HepG2 (cell line): ENCODE measurements around the gene SSPN. TPM values are rescaled to one million over a fixed set of nuclear protein-coding genes. Genes with fewer than 3 reads are reported as not detected.

ENCODE experiments used
- ATAC-seq: fragments of 200-7000 bp; cut with Tn5 transposase; 3 replicates; pipeline ENCODE4 v1.9.1; 2020; ENCODE audit warnings: mild to moderate bottlenecking, moderate library complexity
- BruUV-seq: library from RNA; stranded (reverse); fragments of 400-500 nt; replicated peaks from 2 replicates; lab custom pipeline; 2021; lab: Mats Ljungman, UMichigan
- CTCF ChIA-PET: fragments of 300-600 bp; formaldehyde crosslinking; extraction: SDS; loops from one replicate; lab custom pipeline; 2021; ENCODE audit warnings: low total read pairs, inconsistent platforms, low intra/inter-chr PET ratio; lab: Yijun Ruan, JAX
- POLR2A ChIA-PET: fragments of 350-600 bp; sonication (Branson Sonifier 250); formaldehyde crosslinking; loops from one replicate; lab custom pipeline; 2020; ENCODE audit warnings: antibody characterized with exemption, inconsistent platforms; lab: Yijun Ruan, JAX
- DNase-seq: peaks from one replicate; pipeline ENCODE4 v3.0.0-alpha.2; 2015; ENCODE audit warnings: low spot score
- FAIRE-seq: peaks from 3 replicates; lab custom pipeline; 2011; peaks lifted over from hg19 to GRCh38; lab: Jason Lieb, UNC
- H2AFZ ChIP-seq: one replicate; pipeline ENCODE4 v1.6.1; 2011; ENCODE audit warnings: low read length, inconsistent platforms
- H3K27ac ChIP-seq: fragments of 300-600 bp; 3 replicates; pipeline ENCODE4 v1.8.0; 2011; ENCODE audit warnings: mixed run types, mild to moderate bottlenecking, mixed read lengths, low read length, inconsistent platforms; ENCODE audit not compliant: insufficient read depth; ENCODE audit errors: extremely low read length
- H3K27me3 ChIP-seq, 2 experiments: fragments of 200-600 bp in 1 of 2; 2 replicates in 1 of 2; 3 replicates in 1 of 2; pipeline versions ENCODE4 v1.6.0 to v1.8.0; 2011; ENCODE audit warnings: low read length in 2 of 2, mild to moderate bottlenecking in 2 of 2, moderate library complexity in 2 of 2, inconsistent platforms in 1 of 2; ENCODE audit not compliant: insufficient read depth in 2 of 2, control insufficient read depth in 1 of 2
- H3K36me3 ChIP-seq, 2 experiments: fragments of 200-600 bp in 1 of 2; replicated peaks in 1 of 2; 2 replicates in 1 of 2; 3 replicates in 1 of 2; pipeline versions ENCODE4 v1.5.1 to v1.8.0; 2011; ENCODE audit warnings: low read length in 2 of 2, inconsistent platforms in 1 of 2; ENCODE audit not compliant: insufficient read depth in 2 of 2, control insufficient read depth in 1 of 2
- H3K4me1 ChIP-seq: 2 replicates; pipeline ENCODE4 v1.5.1; 2012; ENCODE audit warnings: low read length, inconsistent platforms; ENCODE audit not compliant: insufficient read depth
- H3K4me2 ChIP-seq: 2 replicates; pipeline ENCODE4 v1.6.0; 2011; ENCODE audit warnings: low read depth, low read length, inconsistent platforms
- H3K4me3 ChIP-seq, 3 experiments: fragments of 200-600 bp in 1 of 3; sonication (generic), shearing (Covaris generic) in 1 of 3; replicated peaks in 1 of 3; 2 replicates each; pipeline ENCODE4 v1.5.1; 2011 to 2016; ENCODE audit warnings: low read length in 3 of 3, inconsistent platforms in 2 of 3, low read depth in 2 of 3, mild to moderate bottlenecking in 2 of 3, control low read depth in 1 of 3, mixed read lengths in 1 of 3; ENCODE audit not compliant: insufficient read depth in 1 of 3
- H3K79me2 ChIP-seq: one replicate; pipeline ENCODE4 v1.6.1; 2011; ENCODE audit warnings: low read length, inconsistent platforms; ENCODE audit not compliant: insufficient read depth
- H3K9ac ChIP-seq: 2 replicates; pipeline ENCODE4 v1.6.0; 2011; ENCODE audit warnings: mild to moderate bottlenecking, low read depth, low read length, inconsistent platforms; ENCODE audit not compliant: insufficient read depth
- H3K9me3 ChIP-seq: 2 replicates; pipeline ENCODE4 v1.5.1; 2012; ENCODE audit warnings: mild to moderate bottlenecking, low read length
- H4K20me1 ChIP-seq: 2 replicates; pipeline ENCODE4 v1.6.0; 2011; ENCODE audit warnings: inconsistent platforms, mild to moderate bottlenecking, low read length, moderate library complexity; ENCODE audit not compliant: insufficient read depth
- DMAP1 ChIP-seq: IDR thresholded peaks from 2 replicates; pipeline ENCODE4 v1.6.1; 2016
- FOXA1 ChIP-seq, 2 experiments: fragments of 450-650 bp in 1 of 2; sonication (generic) in 1 of 2; formaldehyde crosslinking in 1 of 2; IDR thresholded peaks; 2 replicates each; pipeline versions ENCODE4 v1.4.0 to v1.6.1; 2016 to 2020; ENCODE audit warnings: missing genetic modification reagents in 1 of 2
- MAFG ChIP-seq: sonication (generic); formaldehyde crosslinking; IDR thresholded peaks from 2 replicates; pipeline ENCODE4 v1.5.1; 2020; ENCODE audit warnings: mild to moderate bottlenecking, missing genetic modification reagents
- TGIF2 ChIP-seq: IDR thresholded peaks from 2 replicates; pipeline ENCODE4 v1.6.1; 2016; ENCODE audit warnings: control low read depth, missing compliant biosample characterization
- YEATS2 ChIP-seq: sonication (generic); formaldehyde crosslinking; IDR thresholded peaks from 2 replicates; pipeline ENCODE4 v1.4.0; 2020; ENCODE audit warnings: missing genetic modification reagents, borderline replicate concordance
- ZNF441 ChIP-seq: sonication (generic); formaldehyde crosslinking; IDR thresholded peaks from 2 replicates; pipeline ENCODE4 v1.7.0; 2021; ENCODE audit warnings: missing genetic modification reagents, borderline replicate concordance
- ZNF570 ChIP-seq: sonication (generic); formaldehyde crosslinking; IDR thresholded peaks from 2 replicates; pipeline ENCODE4 v1.4.0; 2020; ENCODE audit warnings: mild to moderate bottlenecking, missing genetic modification reagents, borderline replicate concordance
- ZNF768 ChIP-seq: sonication (generic); formaldehyde crosslinking; IDR thresholded peaks from 2 replicates; pipeline ENCODE4 v1.4.0; 2020; ENCODE audit warnings: missing genetic modification reagents
- WGBS: methylation state at CpG from one replicate; pipeline ENCODE4 v1.1.6; 2017; ENCODE audit warnings: low lambda C conversion rate; 5-methylcytosine and 5-hydroxymethylcytosine counted together
- in situ Hi-C: cut with HindIII; loops from 2 replicates; pipeline ENCODE4 v1.10.0; 2017; ENCODE audit warnings: low pct_unique_long_range_greater_than_20kb; ENCODE audit not compliant: extremely low pct_ligation_motif_present
- intact Hi-C: fragments of 100-400 bp; cut with micrococcal nuclease; formaldehyde crosslinking; loops from one replicate; pipeline ENCODE4 v1.10.0; 2022; ENCODE audit not compliant: unreplicated experiment
- polyA plus RNA-seq, 8 experiments: library from polyadenylated mRNA; depleted of rRNA in 3 of 8; stranded (reverse) in 7 of 8; unstranded in 1 of 8; fragments of >200 nt; fragmentation: Illumina TruSeq in 4 of 8; extraction: Trizol in 4 of 8; gene quantifications; 2 replicates each; pipeline versions ENCODE4 v1.2.1 to v1.2.3, GENCODE V29; 2011 to 2016; ENCODE audit warnings: low read depth in 4 of 8, missing spikeins in 1 of 8, mixed read lengths in 1 of 8; ENCODE audit not compliant: insufficient read depth in 1 of 8
- total RNA-seq, 5 experiments: library from RNA; depleted of rRNA; stranded (reverse); fragments of >200 nt; fragmentation: Illumina TruSeq; extraction: Trizol; gene quantifications; 2 replicates each; pipeline ENCODE4 v1.2.3, GENCODE V29; 2016; ENCODE audit warnings: low read depth in 1 of 5
- TF ChIP-seq, protein P1 (sequence below): sonication (generic); formaldehyde crosslinking; IDR thresholded peaks from 2 replicates; pipeline ENCODE4 v1.4.0; 2020; ENCODE audit warnings: missing genetic modification reagents, mild to moderate bottlenecking, borderline replicate concordance

The SSPN gene
- total and polyA plus RNA-seq, 2 of the 13 experiments (the other 11 are each of a cell fraction or from before 2014, with no cell fraction given): not detected

GRCh38 chr12:26271889-26272492 is 76.6 kb downstream of the SSPN start:
- POLR2A ChIA-PET: no interaction called here
- H3K4me2 ChIP-seq: no peak overlapping the region
- FAIRE-seq (no peak), DNase-seq (no peak), ATAC-seq (no peak)
- H4K20me1 ChIP-seq: no peaks in the 10 kb centered on the region
- no peak for TF ChIP-seq YEATS2 (CRISPR knock-in tag)
- peak; percentile 90 for TF ChIP-seq ZNF768 (CRISPR knock-in tag)
- TF ChIP-seq, protein P1, sequence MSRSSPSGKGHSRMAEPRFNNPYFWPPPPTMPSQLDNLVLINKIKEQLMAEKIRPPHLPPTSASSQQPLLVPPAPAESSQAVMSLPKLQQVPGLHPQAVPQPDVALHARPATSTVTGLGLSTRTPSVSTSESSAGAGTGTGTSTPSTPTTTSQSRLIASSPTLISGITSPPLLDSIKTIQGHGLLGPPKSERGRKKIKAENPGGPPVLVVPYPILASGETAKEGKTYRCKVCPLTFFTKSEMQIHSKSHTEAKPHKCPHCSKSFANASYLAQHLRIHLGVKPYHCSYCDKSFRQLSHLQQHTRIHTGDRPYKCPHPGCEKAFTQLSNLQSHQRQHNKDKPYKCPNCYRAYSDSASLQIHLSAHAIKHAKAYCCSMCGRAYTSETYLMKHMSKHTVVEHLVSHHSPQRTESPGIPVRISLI (CRISPR knock-in tag): no peak
- no peak for TF ChIP-seq DMAP1 (CRISPR knock-in tag)
- no peak overlapping the region for H3K4me3 ChIP-seq
- H3K27ac ChIP-seq: no peak overlapping the region
- CTCF ChIA-PET: no interaction called here
- 47% methylated on average over 14 of the region's 14 CpGs for WGBS
- H3K27me3 ChIP-seq: no peaks in the 10 kb centered on the region
- intact Hi-C loops (loop anchor here (5.0 kb wide), 1 partner anchor 175 kb away; no protein-coding TSS in a partner anchor), in situ Hi-C loops (no loop called here)
- no peak overlapping the region for H2AFZ ChIP-seq
- H3K79me2 ChIP-seq: no peaks in the 10 kb centered on the region
- BruUV-seq: no TSS peak
- peaks cover 61% of the 10 kb centered on the region for H3K4me1 ChIP-seq
- H3K9me3 ChIP-seq: no peaks in the 10 kb centered on the region
- no peak overlapping the region for H3K9ac ChIP-seq
- H3K36me3 ChIP-seq: no peaks in the 10 kb centered on the region

DNA sequence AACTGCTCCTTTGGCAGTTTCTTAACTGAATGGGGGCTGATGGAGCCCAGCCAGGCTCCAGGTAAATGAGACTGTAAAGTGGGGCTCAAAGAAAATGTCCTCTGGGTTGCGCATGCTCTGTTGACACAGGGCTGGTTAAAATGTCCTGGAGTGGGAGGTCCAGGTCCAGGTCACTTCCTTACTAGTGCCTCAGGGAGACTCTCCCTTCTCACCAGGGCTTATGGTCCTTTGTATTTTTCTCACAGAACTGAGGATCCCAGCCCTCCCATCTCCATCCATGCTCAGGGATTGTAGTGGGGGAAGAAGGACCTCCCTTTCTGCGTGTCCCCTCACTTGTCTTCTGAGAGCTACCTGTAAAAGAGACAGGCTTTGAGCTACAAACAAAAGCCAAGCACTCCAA is 77.5 kb downstream of the SSPN start:
- ChIA-PET CTCF (no interaction called here), POLR2A (no interaction called here)
- Histone ChIP-seq H3K27ac (no peak overlapping the region), H3K36me3 (no peaks in the 10 kb centered on the region), H3K79me2 (no peaks in the 10 kb centered on the region), H4K20me1 (no peaks in the 10 kb centered on the region), H3K4me1 (peaks cover 61% of the 10 kb centered on the region), H3K9me3 (no peaks in the 10 kb centered on the region), H2AFZ (no peak overlapping the region), H3K4me2 (no peak overlapping the region), H3K27me3 (no peaks in the 10 kb centered on the region), H3K9ac (no peak overlapping the region), H3K4me3 (no peak overlapping the region)
- FAIRE-seq (no peak), ATAC-seq (no peak), DNase-seq (no peak)
- no TSS peak for BruUV-seq
- 38% methylated on average over 2 of the region's 2 CpGs for WGBS
- TF ChIP-seq MAFG (CRISPR knock-in tag) (no peak), ZNF441 (CRISPR knock-in tag) (no peak), TGIF2 (CRISPR knock-in tag) (no peak), FOXA1 (IDR thresholded peaks at IDR 0.05) (no peak), FOXA1 (CRISPR knock-in tag; IDR thresholded peaks at IDR 0.05) (0 out of 2 replicates have a peak, but pooled peaks have one; percentile 19), ZNF570 (no peak)
- intact Hi-C loops (loop anchor here (5.0 kb wide), 1 partner anchor 176 kb away; no protein-coding TSS in a partner anchor), in situ Hi-C loops (no loop called here)
